Ishikawa (cell line): ENCODE data around the gene PPT2.

ENCODE experiments used
- EP300 ChIP-seq: IDR thresholded peaks from 2 replicates; pipeline ENCODE4 v1.6.1; 2012; ENCODE audit warnings: borderline replicate concordance
- FOXM1 ChIP-seq: IDR thresholded peaks from 2 replicates; pipeline ENCODE4 v1.6.1; 2012; ENCODE audit warnings: low read depth, borderline replicate concordance
- RAD21 ChIP-seq: IDR thresholded peaks from 2 replicates; pipeline ENCODE4 v1.6.1; 2012; ENCODE audit warnings: low read depth
- TAF1 ChIP-seq: IDR thresholded peaks from 2 replicates; pipeline ENCODE4 v1.6.1; 2012; ENCODE audit warnings: low read depth, mild to moderate bottlenecking
- YY1 ChIP-seq: IDR thresholded peaks from 2 replicates; pipeline ENCODE4 v1.6.1; 2012; ENCODE audit warnings: low read depth
- ZBTB7A ChIP-seq: IDR thresholded peaks from 2 replicates; pipeline ENCODE4 v1.6.1; 2012; ENCODE audit warnings: low read depth
- TF ChIP-seq, protein P1 (sequence below): IDR thresholded peaks from 2 replicates; pipeline ENCODE4 v1.6.1; 2012; ENCODE audit warnings: low read depth, mild to moderate bottlenecking
- TF ChIP-seq, protein P2 (sequence below): IDR thresholded peaks from 2 replicates; pipeline ENCODE4 v1.6.1; 2012
- TF ChIP-seq, protein P3 (sequence below): IDR thresholded peaks from 2 replicates; pipeline ENCODE4 v1.6.1; 2012

DNA sequence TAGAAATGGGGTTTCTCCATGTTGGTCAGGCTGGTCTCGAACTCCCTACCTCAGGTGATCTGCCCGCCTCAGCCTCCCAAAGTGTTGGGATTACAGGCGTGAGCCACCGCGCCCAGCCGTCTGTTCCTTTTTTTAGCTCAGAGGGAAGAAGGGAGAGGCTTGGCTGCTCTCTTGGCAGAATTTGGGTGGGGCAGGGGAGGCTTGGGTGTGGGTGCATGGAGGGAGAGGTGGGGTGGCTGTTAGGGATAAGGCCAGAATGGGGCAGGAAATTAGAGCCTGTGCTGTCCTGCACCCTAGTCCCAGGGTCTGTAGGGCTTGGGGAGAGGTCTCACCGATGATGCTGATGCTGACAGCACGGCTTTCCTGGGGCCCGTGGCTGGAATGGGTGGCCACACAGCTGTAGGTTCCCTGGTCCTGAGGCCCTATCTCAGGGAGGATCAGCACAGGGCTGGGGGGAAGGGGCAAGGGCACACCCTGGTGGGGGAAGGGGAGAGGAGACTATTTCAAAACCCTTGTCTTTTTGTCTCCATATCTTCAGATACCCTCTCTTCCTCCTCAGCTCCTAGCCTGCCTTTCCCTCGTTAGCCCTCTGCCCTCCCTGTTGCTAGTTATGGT lies 28.1 kb downstream of the PPT2 start:
- TF ChIP-seq EP300 (no peak), TAF1 (no peak), FOXM1 (no peak), YY1 (no peak), ZBTB7A (no peak), RAD21 (no peak)
- TF ChIP-seq, protein P1, sequence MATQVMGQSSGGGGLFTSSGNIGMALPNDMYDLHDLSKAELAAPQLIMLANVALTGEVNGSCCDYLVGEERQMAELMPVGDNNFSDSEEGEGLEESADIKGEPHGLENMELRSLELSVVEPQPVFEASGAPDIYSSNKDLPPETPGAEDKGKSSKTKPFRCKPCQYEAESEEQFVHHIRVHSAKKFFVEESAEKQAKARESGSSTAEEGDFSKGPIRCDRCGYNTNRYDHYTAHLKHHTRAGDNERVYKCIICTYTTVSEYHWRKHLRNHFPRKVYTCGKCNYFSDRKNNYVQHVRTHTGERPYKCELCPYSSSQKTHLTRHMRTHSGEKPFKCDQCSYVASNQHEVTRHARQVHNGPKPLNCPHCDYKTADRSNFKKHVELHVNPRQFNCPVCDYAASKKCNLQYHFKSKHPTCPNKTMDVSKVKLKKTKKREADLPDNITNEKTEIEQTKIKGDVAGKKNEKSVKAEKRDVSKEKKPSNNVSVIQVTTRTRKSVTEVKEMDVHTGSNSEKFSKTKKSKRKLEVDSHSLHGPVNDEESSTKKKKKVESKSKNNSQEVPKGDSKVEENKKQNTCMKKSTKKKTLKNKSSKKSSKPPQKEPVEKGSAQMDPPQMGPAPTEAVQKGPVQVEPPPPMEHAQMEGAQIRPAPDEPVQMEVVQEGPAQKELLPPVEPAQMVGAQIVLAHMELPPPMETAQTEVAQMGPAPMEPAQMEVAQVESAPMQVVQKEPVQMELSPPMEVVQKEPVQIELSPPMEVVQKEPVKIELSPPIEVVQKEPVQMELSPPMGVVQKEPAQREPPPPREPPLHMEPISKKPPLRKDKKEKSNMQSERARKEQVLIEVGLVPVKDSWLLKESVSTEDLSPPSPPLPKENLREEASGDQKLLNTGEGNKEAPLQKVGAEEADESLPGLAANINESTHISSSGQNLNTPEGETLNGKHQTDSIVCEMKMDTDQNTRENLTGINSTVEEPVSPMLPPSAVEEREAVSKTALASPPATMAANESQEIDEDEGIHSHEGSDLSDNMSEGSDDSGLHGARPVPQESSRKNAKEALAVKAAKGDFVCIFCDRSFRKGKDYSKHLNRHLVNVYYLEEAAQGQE = no peak
- TF ChIP-seq, protein P2, sequence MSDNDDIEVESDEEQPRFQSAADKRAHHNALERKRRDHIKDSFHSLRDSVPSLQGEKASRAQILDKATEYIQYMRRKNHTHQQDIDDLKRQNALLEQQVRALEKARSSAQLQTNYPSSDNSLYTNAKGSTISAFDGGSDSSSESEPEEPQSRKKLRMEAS = no peak
- TF ChIP-seq, protein P3, sequence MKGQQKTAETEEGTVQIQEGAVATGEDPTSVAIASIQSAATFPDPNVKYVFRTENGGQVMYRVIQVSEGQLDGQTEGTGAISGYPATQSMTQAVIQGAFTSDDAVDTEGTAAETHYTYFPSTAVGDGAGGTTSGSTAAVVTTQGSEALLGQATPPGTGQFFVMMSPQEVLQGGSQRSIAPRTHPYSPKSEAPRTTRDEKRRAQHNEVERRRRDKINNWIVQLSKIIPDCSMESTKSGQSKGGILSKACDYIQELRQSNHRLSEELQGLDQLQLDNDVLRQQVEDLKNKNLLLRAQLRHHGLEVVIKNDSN = no peak
